Measurements from ENCODE around the gene CASKIN1.

- no peak for TF ChIP-seq CTCF (IDR thresholded peaks at IDR 0.05 in 2 of 3, conservative IDR thresholded peaks at IDR 0.05 in 1 of 3; ENCODE audit: borderline replicate concordance in 1 of 3, insufficient read depth in 1 of 3, low read depth in 2 of 3, low read length in 2 of 3)
- TF ChIP-seq POLR2AphosphoS5 (IDR thresholded peaks at IDR 0.05; ENCODE audit: low read depth, low read length), result no peak
- no peak for TF ChIP-seq TCF7L2 (IDR thresholded peaks at IDR 0.05; ENCODE audit: borderline replicate concordance, extremely low read depth, insufficient read depth, insufficient read length)
- TF ChIP-seq ZNF274 (IDR thresholded peaks at IDR 0.05; ENCODE audit: low read depth, low read length), result no peak
- TF ChIP-seq, protein P1, sequence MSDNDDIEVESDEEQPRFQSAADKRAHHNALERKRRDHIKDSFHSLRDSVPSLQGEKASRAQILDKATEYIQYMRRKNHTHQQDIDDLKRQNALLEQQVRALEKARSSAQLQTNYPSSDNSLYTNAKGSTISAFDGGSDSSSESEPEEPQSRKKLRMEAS (IDR thresholded peaks at IDR 0.05), result no peak
- TF ChIP-seq, protein P2, sequence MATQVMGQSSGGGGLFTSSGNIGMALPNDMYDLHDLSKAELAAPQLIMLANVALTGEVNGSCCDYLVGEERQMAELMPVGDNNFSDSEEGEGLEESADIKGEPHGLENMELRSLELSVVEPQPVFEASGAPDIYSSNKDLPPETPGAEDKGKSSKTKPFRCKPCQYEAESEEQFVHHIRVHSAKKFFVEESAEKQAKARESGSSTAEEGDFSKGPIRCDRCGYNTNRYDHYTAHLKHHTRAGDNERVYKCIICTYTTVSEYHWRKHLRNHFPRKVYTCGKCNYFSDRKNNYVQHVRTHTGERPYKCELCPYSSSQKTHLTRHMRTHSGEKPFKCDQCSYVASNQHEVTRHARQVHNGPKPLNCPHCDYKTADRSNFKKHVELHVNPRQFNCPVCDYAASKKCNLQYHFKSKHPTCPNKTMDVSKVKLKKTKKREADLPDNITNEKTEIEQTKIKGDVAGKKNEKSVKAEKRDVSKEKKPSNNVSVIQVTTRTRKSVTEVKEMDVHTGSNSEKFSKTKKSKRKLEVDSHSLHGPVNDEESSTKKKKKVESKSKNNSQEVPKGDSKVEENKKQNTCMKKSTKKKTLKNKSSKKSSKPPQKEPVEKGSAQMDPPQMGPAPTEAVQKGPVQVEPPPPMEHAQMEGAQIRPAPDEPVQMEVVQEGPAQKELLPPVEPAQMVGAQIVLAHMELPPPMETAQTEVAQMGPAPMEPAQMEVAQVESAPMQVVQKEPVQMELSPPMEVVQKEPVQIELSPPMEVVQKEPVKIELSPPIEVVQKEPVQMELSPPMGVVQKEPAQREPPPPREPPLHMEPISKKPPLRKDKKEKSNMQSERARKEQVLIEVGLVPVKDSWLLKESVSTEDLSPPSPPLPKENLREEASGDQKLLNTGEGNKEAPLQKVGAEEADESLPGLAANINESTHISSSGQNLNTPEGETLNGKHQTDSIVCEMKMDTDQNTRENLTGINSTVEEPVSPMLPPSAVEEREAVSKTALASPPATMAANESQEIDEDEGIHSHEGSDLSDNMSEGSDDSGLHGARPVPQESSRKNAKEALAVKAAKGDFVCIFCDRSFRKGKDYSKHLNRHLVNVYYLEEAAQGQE (IDR thresholded peaks at IDR 0.05; ENCODE audit: low read depth), result no peak
- no peak for TF ChIP-seq POLR2A (IDR thresholded peaks at IDR 0.05; ENCODE audit: borderline replicate concordance, extremely low read depth, insufficient read depth, insufficient read length)
- TF ChIP-seq JUND (IDR thresholded peaks at IDR 0.05), result no peak
- TF ChIP-seq ZBTB33 (IDR thresholded peaks at IDR 0.05; ENCODE audit: extremely low read depth, insufficient replicate concordance, low read length), result no peak
- no peak for TF ChIP-seq EZH2phosphoT487 (IDR thresholded peaks at IDR 0.05; ENCODE audit: borderline replicate concordance)
- no peak for TF ChIP-seq RAD21 (IDR thresholded peaks at IDR 0.05; ENCODE audit: low read depth)
Measured at GRCh38 chr16:2204416-2205103, 8.2 kb upstream of the CASKIN1 start.
